Glutamatergic neuron (in vitro differentiated cells): ENCODE data around the gene MFSD2B. TPM values are rescaled to one million over a fixed set of nuclear protein-coding genes. Genes with fewer than 3 reads are reported as not detected.

Experiments
- DNase-seq: peaks from one replicate; pipeline ENCODE4 v3.0.0; 2022
- H3K27ac Mint-ChIP-seq: one replicate; pipeline ENCODE4 v1.8.0; 2020; ENCODE audit warnings: mild to moderate bottlenecking, mixed read lengths, inconsistent platforms; ENCODE audit not compliant: unreplicated experiment
- H3K27me3 Mint-ChIP-seq: one replicate; pipeline ENCODE4 v1.8.0; 2020; ENCODE audit warnings: mild to moderate bottlenecking, moderate library complexity, mixed read lengths, inconsistent platforms; ENCODE audit not compliant: unreplicated experiment
- H3K36me3 Mint-ChIP-seq: one replicate; pipeline ENCODE4 v1.8.0; 2020; ENCODE audit warnings: mild to moderate bottlenecking, mixed read lengths, inconsistent platforms; ENCODE audit not compliant: unreplicated experiment
- H3K4me1 Mint-ChIP-seq: one replicate; pipeline ENCODE4 v1.8.0; 2020; ENCODE audit warnings: mild to moderate bottlenecking, low read depth, mixed read lengths, inconsistent platforms; ENCODE audit not compliant: unreplicated experiment
- H3K4me3 Mint-ChIP-seq: one replicate; pipeline ENCODE4 v1.8.0; 2020; ENCODE audit warnings: mild to moderate bottlenecking, mixed read lengths, inconsistent platforms; ENCODE audit not compliant: unreplicated experiment
- H3K9me3 Mint-ChIP-seq: one replicate; pipeline ENCODE4 v1.8.0; 2020; ENCODE audit warnings: mild to moderate bottlenecking, moderate library complexity, mixed read lengths, inconsistent platforms; ENCODE audit not compliant: unreplicated experiment
- CTCF ChIP-seq: fragments of 200-600 bp; sonication (generic); IDR thresholded peaks from one replicate; pipeline ENCODE4 v1.5.0; 2021; ENCODE audit not compliant: partially characterized antibody, unreplicated experiment
- total RNA-seq: library from RNA; stranded (reverse); fragmentation: NEBNext Ultra II Directional; extraction: Animal tissue kit (Norgen Biotek cat#: 25700); gene quantifications from one replicate; pipeline ENCODE4 v1.2.1, GENCODE V29; 2021; ENCODE audit not compliant: unreplicated experiment

MFSD2B gene
- total RNA-seq, 1 donor from 2014 or later = 0.29 TPM

GRCh38 chr2:24065341-24065740 lies 55.5 kb downstream of the MFSD2B start:
- no peak for TF ChIP-seq CTCF
- no peak for DNase-seq
- Mint-ChIP-seq H3K36me3 (no peaks in the 10 kb centered on the region), H3K9me3 (no peaks in the 10 kb centered on the region), H3K4me3 (no peak overlapping the region), H3K27ac (no peak overlapping the region), H3K27me3 (no peaks in the 10 kb centered on the region), H3K4me1 (no peaks in the 10 kb centered on the region)

- peaks cover 5% of the 10 kb centered on the region for H3K9me3 Mint-ChIP-seq
- no peaks in the 10 kb centered on the region for H3K27me3 Mint-ChIP-seq
- H3K27ac Mint-ChIP-seq = no peak overlapping the region
- H3K4me3 Mint-ChIP-seq = no peak overlapping the region
- DNase-seq = no peak
- peaks cover 5% of the 10 kb centered on the region for H3K4me1 Mint-ChIP-seq
- TF ChIP-seq CTCF = no peak
- no peaks in the 10 kb centered on the region for H3K36me3 Mint-ChIP-seq
Observed at GRCh38 chr2:24072259-24072658, 62.4 kb downstream of the MFSD2B start.

GRCh38 chr2:24073816-24074215 lies 63.9 kb downstream of the MFSD2B start:
- Mint-ChIP-seq H3K27me3 (no peaks in the 10 kb centered on the region), H3K4me3 (no peak overlapping the region), H3K9me3 (peaks cover 10% of the 10 kb centered on the region), H3K27ac (no peak overlapping the region), H3K4me1 (peaks cover 5% of the 10 kb centered on the region), H3K36me3 (no peaks in the 10 kb centered on the region)
- no peak for TF ChIP-seq CTCF
- DNase-seq = no peak

- peak overlapping the region; percentile 98 for H3K4me3 Mint-ChIP-seq
- no peak for DNase-seq
- no peak overlapping the region for H3K27ac Mint-ChIP-seq
- no peaks in the 10 kb centered on the region for H3K27me3 Mint-ChIP-seq
- no peak for TF ChIP-seq CTCF
- H3K4me1 Mint-ChIP-seq = peaks cover 5% of the 10 kb centered on the region
- H3K9me3 Mint-ChIP-seq = peaks cover 10% of the 10 kb centered on the region
- H3K36me3 Mint-ChIP-seq = no peaks in the 10 kb centered on the region
Observed at GRCh38 chr2:24075259-24075658, 65.4 kb downstream of the MFSD2B start.

Other genes with a start within 250 kb of the MFSD2B start
- 108 TPM for gene ATAD2B, start 83.0 kb upstream of the MFSD2B start, total RNA-seq
- gene UBXN2A, start 69.6 kb upstream of the MFSD2B start, total RNA-seq = 20.0 TPM
- 22.3 TPM for gene WDCP, start 37.3 kb downstream of the MFSD2B start, total RNA-seq
- gene FKBP1B, start 39.7 kb downstream of the MFSD2B start, total RNA-seq = 38.1 TPM
- 76.5 TPM for gene SF3B6, start 66.2 kb downstream of the MFSD2B start, total RNA-seq
- gene TP53I3, start 74.7 kb downstream of the MFSD2B start, total RNA-seq = 38.0 TPM
- gene PFN4, start 113.2 kb downstream of the MFSD2B start, total RNA-seq = not detected
- gene FAM228B, start 113.4 kb downstream of the MFSD2B start, total RNA-seq = 18.9 TPM
- gene FAM228A, start 165.0 kb downstream of the MFSD2B start, total RNA-seq = 0.69 TPM